Measurements from ENCODE around the gene CFAP251.
"Not testable (repeated sequence)": the region's sequence is repeated elsewhere in the genome, so short reads cannot be mapped to it uniquely, and the experiment has no call there.

CFAP251 gene, protein sequence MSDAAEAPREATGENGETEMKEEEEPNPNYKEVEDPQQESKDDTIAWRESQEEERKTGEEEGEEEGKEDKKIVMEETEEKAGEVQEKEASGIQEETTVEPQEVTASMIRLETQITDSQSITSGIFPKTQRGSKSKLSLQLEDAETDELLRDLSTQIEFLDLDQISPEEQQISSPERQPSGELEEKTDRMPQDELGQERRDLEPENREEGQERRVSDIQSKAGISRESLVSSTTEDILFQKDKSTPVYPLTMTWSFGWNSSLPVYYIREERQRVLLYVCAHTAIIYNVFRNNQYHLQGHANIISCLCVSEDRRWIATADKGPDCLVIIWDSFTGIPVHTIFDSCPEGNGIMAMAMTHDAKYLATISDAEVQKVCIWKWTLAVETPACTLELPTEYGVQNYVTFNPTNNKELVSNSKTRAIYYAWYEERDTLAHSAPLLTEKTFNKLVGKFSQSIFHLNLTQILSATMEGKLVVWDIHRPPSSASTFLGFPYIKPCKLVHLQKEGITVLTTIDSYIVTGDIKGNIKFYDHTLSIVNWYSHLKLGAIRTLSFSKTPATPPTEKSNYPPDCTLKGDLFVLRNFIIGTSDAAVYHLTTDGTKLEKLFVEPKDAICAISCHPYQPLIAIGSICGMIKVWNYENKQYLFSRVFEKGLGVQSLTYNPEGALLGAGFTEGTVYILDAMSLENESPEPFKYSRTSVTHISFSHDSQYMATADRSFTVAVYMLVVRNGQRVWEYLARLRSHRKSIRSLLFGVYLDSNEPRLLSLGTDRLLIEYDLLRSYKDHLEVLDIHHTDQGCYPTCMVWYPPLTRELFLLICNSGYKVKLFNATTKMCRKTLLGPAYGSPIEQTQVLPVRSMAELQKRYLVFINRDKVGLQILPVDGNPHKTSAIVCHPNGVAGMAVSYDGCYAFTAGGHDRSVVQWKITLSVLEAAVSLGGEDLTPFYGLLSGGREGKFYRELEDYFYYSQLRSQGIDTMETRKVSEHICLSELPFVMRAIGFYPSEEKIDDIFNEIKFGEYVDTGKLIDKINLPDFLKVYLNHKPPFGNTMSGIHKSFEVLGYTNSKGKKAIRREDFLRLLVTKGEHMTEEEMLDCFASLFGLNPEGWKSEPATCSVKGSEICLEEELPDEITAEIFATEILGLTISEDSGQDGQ

DNA sequence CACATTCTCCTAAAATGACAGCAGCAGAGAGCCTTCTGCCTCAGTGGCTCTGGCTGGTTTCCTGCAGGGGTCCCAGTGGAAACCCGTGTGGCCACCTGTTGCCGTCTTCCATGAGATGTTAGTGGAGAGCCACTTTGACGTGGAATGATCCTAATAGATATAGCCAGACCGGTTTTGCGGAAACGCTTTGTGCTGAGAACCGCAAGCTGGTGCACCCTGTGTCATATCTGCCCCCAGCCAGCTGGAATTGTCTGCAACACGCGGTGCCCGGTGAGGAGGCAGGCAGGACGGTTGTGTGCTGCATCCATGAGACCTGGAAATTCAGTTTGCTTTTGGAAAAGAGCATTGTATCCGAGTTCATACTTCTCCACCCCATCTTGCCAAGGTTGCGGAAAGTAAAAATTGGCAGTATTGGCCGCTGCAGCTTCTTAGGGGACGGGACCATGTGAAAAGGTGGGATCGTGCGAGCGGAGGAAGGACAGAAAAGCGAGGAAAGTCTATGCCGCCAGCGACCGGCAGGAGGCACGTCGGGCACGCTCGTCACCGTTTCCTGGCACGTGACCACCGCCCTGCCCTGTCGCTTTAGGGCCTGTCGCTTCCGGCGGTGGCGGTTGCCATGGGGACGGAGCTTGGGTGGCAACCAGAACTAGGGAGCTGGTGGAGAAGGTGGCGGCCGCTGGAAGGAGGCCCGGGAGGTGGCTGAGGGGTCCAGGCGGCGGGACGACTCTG is at the start of gene CFAP251:
Gene CFAP251 (plus strand): TSS at position 643 of the 729 bp plus-strand sequence. CDS start 2,714 bp downstream, outside the sequence.
- no peak for DNase-seq (ENCODE audit: low read depth)

DNA sequence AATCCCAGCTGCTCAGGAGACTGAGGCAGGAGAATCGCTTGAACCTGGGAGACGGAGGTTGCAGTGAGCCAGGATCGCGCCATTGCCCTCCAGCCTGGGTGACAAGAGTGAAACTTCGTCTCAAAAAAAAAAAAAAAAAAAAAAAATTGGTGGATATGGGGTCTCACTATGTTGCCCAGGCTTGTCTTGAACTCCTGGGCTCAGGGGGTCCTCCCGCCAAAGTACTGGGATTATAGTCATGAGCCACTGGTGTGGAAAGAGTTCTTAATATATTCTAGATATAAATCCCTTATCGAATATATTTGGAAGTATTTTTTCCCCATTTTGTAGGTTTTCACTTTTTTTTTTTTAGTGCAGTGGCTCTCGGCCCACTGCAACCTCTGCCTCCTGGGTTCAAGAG is 49.2 kb upstream of the CFAP251 start:
- not testable (repeated sequence) for DNase-seq (ENCODE audit: low read depth)

DNA sequence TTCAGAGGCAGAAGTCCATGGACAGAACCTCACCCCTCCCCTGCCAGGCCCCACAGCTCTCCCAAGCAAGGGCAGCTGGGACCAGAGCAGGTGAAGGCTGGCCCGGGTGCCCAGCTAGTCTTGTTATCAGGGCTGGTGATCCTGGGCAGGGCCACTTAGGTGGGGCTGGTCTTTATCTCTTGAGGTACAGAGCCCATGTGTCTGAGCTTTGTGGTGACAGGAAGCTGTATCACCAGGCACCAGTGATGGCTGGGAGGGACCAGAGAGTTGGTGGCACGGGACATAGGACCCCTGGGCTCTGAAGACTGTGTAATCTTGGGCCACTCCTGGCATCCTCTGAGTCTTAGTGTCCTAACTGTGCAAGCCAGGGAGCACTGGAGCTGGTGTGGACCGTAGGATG is 46.9 kb upstream of the CFAP251 start:
- no peak for DNase-seq (ENCODE audit: low read depth)

DNA sequence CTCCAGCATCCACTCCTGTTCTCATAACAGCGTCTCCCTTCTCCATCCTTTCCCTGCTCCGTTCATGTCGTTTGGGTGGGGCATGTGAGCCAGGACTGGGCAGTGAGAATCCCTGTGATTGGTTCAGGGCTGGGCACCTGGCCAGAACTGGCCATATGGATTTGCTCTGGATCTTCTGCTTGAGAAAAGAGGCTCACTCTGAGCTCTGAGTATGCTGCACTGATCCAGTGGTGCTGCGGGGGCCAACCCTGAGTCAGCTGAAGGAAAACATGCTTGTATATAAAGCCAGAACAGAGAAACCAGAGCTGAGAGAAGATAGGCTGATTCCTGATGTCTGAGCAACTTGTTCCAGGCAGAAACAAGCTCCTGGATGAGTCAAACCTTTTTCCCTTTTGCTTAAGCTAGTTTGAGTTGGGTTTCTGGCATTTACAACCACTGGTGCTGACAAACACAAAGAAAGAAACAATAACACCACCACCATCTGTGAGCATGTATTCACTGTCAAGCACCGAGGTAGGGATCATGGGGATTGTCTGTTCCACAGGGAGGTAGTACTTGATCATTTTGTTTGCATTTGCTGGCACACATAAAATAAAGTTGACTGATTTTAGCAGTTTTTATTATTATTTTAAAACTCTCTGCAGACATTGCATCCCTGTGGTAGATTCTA is 45.7 kb upstream of the CFAP251 start:
- DNase-seq (ENCODE audit: low read depth), result peak; percentile 87

DNA sequence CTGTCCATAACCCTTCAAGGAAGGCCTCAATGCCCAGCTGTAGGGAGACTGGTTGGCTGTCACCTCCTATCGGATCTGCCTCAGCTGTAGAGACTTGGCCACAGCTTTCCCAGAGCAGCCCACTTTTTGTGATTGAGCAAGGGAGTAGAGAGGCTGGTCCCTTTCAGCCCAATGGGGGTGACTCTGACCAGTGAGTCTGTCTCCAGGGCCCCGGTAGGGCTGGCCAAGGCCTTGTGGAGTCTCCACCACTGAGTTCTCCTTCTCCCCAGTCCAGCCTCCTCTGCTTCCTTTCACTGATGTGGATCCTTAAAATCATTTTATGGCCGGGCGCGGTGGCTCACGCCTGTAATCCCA is 45.2 kb upstream of the CFAP251 start:
- no peak for DNase-seq (ENCODE audit: low read depth)

DNA sequence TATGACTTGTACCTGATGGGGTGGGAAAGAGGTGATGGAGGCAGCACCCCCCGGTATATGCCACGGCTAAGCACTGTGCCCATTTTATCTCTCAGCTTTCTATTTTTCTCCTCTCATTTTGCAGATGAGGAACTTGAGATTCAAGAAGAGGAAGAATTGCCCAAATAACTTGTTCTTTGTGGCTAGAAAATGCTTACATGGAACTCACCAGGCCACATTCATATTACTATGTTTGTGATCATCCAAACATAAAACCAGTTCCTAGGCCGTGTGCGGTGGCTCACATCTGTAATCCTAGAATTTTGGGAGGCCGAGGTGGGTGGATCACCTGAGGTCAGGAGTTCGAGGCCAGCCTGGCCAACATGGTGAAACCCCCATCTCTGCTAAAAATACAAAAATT is 44.3 kb upstream of the CFAP251 start:
- DNase-seq (ENCODE audit: low read depth), result no peak

DNA sequence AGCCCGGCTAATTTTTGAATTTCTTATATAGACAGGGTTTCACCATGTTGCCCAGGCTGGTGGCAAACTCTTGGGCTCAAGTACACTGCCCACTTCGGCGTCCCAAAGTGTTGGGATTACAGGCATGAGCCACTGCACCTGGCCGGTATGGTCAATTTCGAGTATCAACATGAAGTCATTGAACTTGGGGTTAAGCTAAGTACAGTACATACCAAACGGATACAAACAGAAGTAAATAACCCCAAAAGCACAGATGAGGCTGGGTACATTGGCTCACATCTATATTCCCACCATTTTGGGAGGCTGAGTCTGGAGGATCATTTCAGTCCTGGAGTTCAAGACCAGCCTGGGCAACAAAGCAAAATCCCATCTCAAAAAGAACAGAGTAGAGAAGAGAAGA is 42.8 kb upstream of the CFAP251 start:
- DNase-seq (ENCODE audit: low read depth), result no peak

DNA sequence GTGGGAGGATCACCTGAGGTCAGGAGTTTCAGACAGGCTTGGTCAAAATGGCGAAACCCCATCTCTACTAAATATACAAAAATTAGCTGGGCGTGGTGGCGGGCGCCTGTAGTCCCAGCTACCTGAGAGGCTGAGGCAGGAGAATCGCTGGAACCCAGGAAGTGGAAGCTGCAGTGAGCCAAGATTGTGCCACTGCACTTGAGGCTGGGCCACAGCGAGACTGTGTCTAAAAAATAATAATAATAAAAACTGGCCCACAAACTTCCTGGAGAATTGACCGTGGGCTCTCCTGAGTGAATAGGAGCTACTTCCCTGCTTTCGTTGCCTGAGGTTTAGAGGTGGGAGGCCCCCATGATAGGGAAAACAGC is 42.3 kb upstream of the CFAP251 start:
- not testable (repeated sequence) for DNase-seq (ENCODE audit: low read depth)

DNA sequence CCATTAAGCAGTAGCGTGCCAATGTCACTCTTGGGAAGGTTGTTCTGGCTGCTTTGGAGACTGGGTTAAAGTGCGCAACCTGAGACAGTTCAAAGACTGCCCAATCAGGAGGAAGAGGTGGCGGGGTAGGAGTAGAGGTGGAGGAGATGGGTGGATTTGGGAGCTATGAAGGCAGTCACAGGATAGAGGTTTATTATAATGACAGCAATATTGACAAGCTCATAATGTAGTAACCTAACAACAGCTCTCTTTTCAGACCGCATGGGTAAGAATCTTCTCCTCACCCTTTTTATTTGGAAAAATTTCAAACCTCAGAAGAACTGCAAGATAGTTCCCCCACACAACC is 35.1 kb upstream of the CFAP251 start:
- no peak for DNase-seq (ENCODE audit: low read depth)

DNA sequence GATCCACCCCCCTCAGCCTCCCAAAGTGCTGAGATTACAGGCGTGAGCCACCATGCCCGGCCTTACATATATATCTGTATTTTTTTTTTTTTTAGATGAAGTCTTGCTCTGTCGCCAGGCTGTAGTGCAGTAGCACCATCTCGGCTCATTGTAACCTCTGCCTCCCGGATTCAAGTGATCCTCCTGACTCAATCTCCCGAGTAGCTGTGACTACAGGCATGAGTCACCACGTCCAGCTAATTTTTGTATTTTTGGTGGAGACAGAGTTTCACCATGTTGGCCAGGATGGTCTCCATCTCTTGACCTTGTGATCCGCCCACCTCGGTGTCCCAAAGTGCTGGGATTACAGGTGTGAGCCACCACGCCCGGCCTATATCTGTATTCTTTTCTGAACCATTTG is 33.3 kb upstream of the CFAP251 start:
- not testable (repeated sequence) for DNase-seq (ENCODE audit: low read depth)

DNA sequence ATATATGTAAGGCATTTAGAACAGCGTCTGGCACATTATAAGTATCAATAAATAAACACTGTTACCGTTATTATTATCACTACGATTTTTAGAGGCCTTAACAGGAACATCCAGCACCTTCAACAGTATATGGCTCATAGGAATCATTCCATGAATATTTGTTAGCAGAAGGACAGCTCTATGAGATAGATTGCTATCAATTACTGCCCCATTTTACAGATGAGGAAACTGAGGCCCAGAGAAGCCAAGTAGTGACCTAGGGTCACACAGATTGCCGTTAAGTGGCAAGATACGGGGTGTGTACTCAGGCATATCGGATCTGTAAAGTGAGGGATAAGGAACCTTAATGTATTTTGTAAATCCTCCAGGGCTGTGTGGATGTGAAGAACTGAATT is 30.3 kb upstream of the CFAP251 start:
- no peak for DNase-seq (ENCODE audit: low read depth)

DNA sequence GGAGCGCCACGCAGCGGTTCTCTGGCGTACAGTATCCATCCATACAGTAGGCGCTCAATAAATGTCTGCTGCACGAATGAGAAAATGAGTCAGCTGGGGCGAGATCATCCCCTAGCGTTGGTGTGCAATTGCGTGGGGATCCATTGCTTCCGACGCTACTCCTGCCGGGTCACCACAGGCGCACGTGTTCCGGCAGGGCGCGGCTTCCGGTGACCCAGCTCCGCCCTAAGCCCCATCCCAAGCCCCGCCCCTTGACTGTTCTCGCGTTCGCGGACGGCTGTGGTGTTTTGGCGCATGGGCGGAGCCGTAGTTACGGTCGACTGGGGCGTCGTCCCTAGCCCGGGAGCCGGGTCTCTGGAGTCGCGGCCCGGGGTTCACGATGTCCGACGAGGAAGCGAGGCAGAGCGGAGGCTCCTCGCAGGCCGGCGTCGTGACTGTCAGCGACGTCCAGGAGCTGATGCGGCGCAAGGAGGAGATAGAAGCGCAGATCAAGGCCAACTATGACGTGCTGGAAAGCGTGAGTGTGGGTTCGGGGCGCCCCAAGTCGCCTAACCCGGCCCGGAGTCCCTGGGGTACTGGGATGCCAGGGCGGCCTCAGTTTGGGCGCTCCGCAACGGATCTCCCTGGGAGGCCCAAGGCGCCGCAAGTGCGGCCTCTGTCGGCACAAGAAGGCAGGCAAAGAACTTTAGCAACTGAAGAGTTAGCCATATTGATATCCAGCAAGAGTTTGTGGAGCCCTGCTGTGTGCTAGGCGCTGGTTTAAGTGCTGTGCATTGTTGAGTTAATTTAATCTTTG is 29.7 kb upstream of the CFAP251 start, which contains the start of gene PSMD9:
Gene PSMD9 (plus strand): TSS at position 313 of the 796 bp plus-strand sequence. CDS start 67 bp downstream, at position 380.
- peak; percentile 89 for DNase-seq (ENCODE audit: low read depth)

DNA sequence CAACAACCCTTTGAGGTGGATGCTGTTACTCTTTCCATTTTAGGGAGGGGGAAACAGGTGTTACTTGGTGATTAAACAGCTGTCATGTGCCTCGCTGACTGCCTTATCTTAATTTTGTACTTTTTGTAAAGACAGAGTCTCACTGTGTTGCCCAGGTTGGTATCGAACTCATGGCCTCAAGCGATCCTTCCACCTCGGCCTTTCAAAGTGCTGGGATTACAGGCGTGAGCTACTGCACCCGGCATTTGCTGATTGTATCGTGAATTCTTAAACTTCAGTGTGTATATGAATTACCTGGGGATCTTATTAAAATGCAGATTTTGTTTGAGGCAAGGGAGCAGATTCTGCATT is 29.1 kb upstream of the CFAP251 start:
- DNase-seq (ENCODE audit: low read depth), result no peak

DNA sequence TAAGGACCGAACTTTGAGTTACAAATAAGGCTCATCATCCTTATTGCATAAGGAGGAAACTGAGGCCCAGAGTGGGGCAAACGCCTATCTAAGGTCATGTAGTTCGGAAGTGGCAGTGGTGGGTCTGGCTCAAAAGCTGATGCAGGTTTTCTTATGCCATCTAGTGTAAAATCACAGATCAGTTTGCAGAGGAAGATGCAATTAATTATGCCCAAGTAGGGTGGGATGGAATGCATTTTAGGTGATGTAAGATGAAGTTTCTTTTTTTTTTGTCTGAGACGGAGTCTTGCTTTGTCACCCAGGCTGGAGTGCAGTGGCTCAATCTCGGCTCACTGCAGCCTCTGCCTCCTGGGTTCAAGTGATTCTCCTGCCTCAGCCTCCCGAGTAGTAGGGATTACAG is 28.7 kb upstream of the CFAP251 start:
- not testable (repeated sequence) for DNase-seq (ENCODE audit: low read depth)

DNA sequence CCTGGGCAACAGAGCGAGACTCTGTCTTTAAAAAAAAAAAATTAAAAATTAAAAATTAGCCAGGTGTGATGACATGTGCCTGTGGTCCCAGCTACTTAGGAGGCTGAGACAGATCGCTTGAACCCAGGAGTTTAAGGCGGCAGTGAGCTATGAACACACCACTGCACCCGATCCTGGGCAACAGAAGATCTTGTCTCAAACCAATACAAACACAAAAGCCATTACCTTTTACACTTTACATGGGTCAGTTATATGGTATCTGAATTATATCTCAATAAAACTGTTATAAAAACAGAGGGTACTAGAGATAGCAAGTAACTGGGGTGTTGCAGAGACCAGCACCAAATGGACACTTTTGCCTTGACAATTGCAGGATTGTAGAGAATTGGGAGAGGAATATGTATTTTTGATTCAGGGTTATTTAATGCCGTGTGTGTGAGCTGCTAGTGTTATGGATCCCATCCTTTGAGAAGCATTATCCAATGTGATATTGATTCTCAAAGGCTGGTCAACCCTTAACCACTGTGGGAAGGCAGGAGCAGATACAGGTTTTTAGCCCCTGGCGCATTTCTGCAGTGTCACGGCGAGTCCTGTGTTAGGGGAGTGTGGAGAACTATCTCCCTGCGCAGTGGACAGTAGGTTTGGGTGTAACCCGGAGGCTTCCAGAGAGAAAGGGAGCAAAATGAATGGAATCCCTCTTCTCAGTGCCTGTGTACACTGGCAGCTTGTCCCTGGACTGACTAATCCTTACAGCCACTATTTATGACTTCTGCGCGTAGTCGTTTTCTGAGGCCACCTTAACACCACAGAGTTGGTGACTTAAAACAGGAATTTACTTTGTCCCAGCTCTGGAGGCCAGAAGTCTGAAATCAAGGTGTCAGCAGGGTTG is 25.5 kb upstream of the CFAP251 start:
- DNase-seq (ENCODE audit: low read depth), result no peak

DNA sequence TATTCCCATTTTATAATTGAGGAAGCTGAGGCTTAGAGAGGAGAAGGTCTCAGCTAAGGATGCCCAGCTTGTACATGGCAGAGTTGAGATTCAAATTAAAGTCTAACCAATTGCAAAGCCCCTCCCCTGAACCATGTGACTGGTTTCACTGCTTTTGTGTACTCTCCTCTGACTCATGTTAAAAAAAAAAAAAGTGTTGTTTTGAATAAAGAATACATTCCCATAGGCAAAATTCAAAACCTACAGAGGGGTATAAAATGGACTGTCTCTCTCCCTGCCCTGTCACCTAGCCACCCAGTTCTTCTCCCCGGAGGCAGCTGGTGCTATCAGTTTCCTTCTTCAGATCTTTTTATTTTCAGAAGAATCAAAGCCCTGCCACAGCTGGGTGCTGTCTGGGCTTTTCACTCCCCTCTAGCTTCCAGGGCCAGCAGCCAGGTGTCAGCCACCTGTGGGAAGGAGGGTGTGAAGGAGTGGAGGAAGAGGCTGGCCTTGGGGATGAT is 24.4 kb upstream of the CFAP251 start:
- DNase-seq (ENCODE audit: low read depth), result no peak

DNA sequence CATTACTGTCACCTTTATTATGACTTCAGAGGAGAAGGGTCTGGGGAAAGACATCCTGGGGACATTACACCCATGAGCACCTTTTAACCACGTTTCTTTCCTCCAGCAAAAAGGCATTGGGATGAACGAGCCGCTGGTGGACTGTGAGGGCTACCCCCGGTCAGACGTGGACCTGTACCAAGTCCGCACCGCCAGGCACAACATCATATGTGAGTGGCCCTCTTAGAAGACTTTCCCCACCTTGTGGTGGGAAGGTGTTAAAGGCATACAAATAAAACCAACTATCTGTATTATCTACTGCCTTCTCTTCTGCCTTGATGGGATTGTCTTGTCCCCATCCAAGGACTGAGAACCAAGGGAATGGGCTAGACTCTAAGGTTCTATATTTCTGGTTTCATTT is 23.8 kb upstream of the CFAP251 start:
- no peak for DNase-seq (ENCODE audit: low read depth)

DNA sequence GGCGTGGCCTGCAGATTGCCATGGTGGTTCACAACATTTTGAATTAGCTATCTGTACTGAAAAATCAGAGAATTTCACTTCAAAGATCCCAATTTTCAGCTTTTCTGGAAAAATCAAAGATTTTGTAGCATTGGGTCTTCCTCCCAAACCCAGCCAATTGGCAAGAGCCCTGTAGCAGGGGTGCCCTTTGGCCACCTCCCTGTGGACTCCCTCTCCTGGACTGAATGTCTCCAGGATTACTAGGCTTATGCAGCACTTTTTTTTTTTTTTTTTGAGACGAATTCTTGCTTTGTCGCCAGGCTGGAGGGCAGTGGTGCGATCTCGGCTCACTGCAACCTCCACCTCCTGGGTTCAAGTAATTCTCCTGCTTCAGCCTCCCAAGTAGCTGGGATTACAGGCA is 20.1 kb upstream of the CFAP251 start:
- no peak for DNase-seq (ENCODE audit: low read depth)

DNA sequence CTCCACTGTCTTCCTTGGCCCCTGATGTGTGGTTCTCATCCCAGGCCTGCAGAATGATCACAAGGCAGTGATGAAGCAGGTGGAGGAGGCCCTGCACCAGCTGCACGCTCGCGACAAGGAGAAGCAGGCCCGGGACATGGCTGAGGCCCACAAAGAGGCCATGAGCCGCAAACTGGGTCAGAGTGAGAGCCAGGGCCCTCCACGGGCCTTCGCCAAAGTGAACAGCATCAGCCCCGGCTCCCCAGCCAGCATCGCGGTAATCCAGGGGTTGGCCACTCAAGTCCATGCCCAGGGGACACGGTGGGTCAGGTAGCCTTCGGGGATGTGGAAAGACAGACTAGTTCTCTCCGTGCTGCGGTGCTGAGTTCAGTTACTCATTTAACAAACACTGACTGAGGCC is 18.8 kb upstream of the CFAP251 start:
- no peak for DNase-seq (ENCODE audit: low read depth)

DNA sequence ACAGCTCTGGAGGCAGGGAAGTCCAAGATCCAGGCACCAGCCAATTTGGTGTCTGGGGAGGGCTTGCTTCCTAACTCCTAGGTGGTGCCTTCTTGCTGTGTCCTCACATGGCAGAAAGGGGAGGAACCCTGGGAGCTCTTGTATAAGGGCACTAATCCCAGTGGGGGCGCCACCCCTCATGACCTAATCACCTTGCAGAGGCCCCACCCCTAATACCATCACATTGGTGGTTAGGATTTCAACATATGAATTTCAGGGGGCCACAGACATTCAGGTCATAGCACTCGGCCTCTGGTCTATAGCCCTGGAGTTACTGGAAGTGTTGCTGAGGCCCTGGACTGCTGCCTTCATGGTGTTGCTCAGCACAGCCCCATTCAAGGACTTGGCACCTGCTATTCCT is 15.2 kb upstream of the CFAP251 start:
- no peak for DNase-seq (ENCODE audit: low read depth)

Data from HS-5 (cell line).